WTC11 (cell line): ENCODE data around the gene SP3. TPM values are rescaled to one million over a fixed set of nuclear protein-coding genes. Genes with fewer than 3 reads are reported as not detected.
A peak's percentile ranks its signal among the peaks of the same experiment; 100 is the strongest.

Experiments
- ATAC-seq: fragments of 200-7000 bp; cut with Tn5 transposase; 2 replicates; pipeline ENCODE4 v1.10.0; 2021; ENCODE audit warnings: mild to moderate bottlenecking, moderate library complexity
- CTCF ChIA-PET: fragments of 300-600 bp; sonication (Branson Sonifier 250); formaldehyde crosslinking; loops from one replicate; lab custom pipeline; 2021; ENCODE audit warnings: antibody characterized with exemption; lab: Charles Lee
- POLR2A ChIA-PET: fragments of 350-600 bp; sonication (Branson Sonifier 250); formaldehyde crosslinking; loops from one replicate; lab custom pipeline; 2021; ENCODE audit warnings: antibody characterized with exemption; lab: Charles Lee
- DNase-seq: peaks from one replicate; pipeline ENCODE4 v3.0.0; 2021; ENCODE audit warnings: low spot score
- H3K27ac Mint-ChIP-seq: 2 replicates; pipeline ENCODE4 v1.8.0; 2021; ENCODE audit warnings: mixed read lengths
- H3K27me3 Mint-ChIP-seq: 2 replicates; pipeline ENCODE4 v1.8.0; 2021; ENCODE audit warnings: low read depth, mild to moderate bottlenecking, moderate library complexity, mixed read lengths
- H3K36me3 Mint-ChIP-seq: 2 replicates; pipeline ENCODE4 v1.8.0; 2021; ENCODE audit warnings: mixed read lengths
- H3K4me1 Mint-ChIP-seq: 2 replicates; pipeline ENCODE4 v1.8.0; 2022; ENCODE audit warnings: mixed read lengths
- H3K4me3 Mint-ChIP-seq: 2 replicates; pipeline ENCODE4 v1.8.0; 2021; ENCODE audit warnings: mild to moderate bottlenecking, moderate library complexity, mixed read lengths
- H3K9me3 Mint-ChIP-seq: 2 replicates; pipeline ENCODE4 v1.8.0; 2021; ENCODE audit warnings: mixed read lengths
- CREB1 ChIP-seq: sonication (generic); formaldehyde crosslinking; IDR thresholded peaks from 2 replicates; pipeline ENCODE4 v1.8.0; 2023; ENCODE audit warnings: mild to moderate bottlenecking, missing genetic modification reagents
- EMX1 ChIP-seq: fragments of 250-450 bp; sonication (Bioruptor Pico); IDR thresholded peaks from 2 replicates; pipeline ENCODE4 v1.8.0; 2021; ENCODE audit warnings: mild to moderate bottlenecking
- ESRRA ChIP-seq: sonication (generic); formaldehyde crosslinking; IDR thresholded peaks from 2 replicates; pipeline ENCODE4 v1.8.1; 2022; ENCODE audit warnings: mild to moderate bottlenecking, missing genetic modification reagents, borderline replicate concordance
- FOXK1 ChIP-seq: sonication (generic); formaldehyde crosslinking; IDR thresholded peaks from 2 replicates; pipeline ENCODE4 v1.8.0; 2022; ENCODE audit warnings: mild to moderate bottlenecking, moderate library complexity, missing genetic modification reagents
- GTF2I ChIP-seq: fragments of 250-450 bp; sonication (Bioruptor Pico); conservative IDR thresholded peaks from 2 replicates; pipeline ENCODE4 v1.4.0; 2021; ENCODE audit warnings: mild to moderate bottlenecking
- IRF2 ChIP-seq: sonication (generic); formaldehyde crosslinking; IDR thresholded peaks from 2 replicates; pipeline ENCODE4 v1.8.0; 2022; ENCODE audit warnings: low read depth, missing genetic modification reagents, borderline replicate concordance
- KAT7 ChIP-seq: sonication (generic); formaldehyde crosslinking; IDR thresholded peaks from 2 replicates; pipeline ENCODE4 v1.8.1; 2023; ENCODE audit warnings: missing genetic modification reagents, mild to moderate bottlenecking, borderline replicate concordance
- MXD4 ChIP-seq: fragments of 250-450 bp; sonication (Bioruptor Pico); IDR thresholded peaks from 2 replicates; pipeline ENCODE4 v1.8.0; 2021; ENCODE audit warnings: mild to moderate bottlenecking, moderate library complexity, borderline replicate concordance
- NR1H2 ChIP-seq: sonication (generic); formaldehyde crosslinking; IDR thresholded peaks from 2 replicates; pipeline ENCODE4 v1.9.0; 2021; ENCODE audit warnings: mild to moderate bottlenecking, moderate library complexity, missing genetic modification reagents
- TEAD1 ChIP-seq: sonication (generic); formaldehyde crosslinking; IDR thresholded peaks from 2 replicates; pipeline ENCODE4 v1.8.0; 2022; ENCODE audit warnings: mild to moderate bottlenecking, missing genetic modification reagents
- ZBTB21 ChIP-seq: sonication (generic); formaldehyde crosslinking; IDR thresholded peaks from 2 replicates; pipeline ENCODE4 v1.8.1; 2023; ENCODE audit warnings: mild to moderate bottlenecking, missing genetic modification reagents, borderline replicate concordance
- ZNF121 ChIP-seq: sonication (generic); formaldehyde crosslinking; IDR thresholded peaks from 2 replicates; pipeline ENCODE4 v1.8.0; 2023; ENCODE audit warnings: missing genetic modification reagents
- ZNF396 ChIP-seq: fragments of 250-450 bp; sonication (Bioruptor Pico); IDR thresholded peaks from 2 replicates; pipeline ENCODE4 v1.8.0; 2021; ENCODE audit warnings: mild to moderate bottlenecking, moderate library complexity, borderline replicate concordance
- ZNF671 ChIP-seq: fragments of 250-450 bp; sonication (Bioruptor Pico); IDR thresholded peaks from 2 replicates; pipeline ENCODE4 v1.8.0; 2021; ENCODE audit warnings: mild to moderate bottlenecking
- total RNA-seq: library from RNA; stranded (reverse); gene quantifications from 3 replicates; pipeline ENCODE4 v1.2.3, GENCODE V29; 2021
- TF ChIP-seq, protein P1 (sequence below): sonication (generic); formaldehyde crosslinking; IDR thresholded peaks from 2 replicates; pipeline ENCODE4 v1.8.1; 2023; ENCODE audit warnings: mild to moderate bottlenecking, missing genetic modification reagents
- TF ChIP-seq, protein P2 (sequence below): fragments of 200-600 bp; IDR thresholded peaks from 2 replicates; pipeline ENCODE4 v1.8.0; 2022; ENCODE audit warnings: antibody characterized with exemption
- TF ChIP-seq, protein P3 (sequence below): sonication (generic); formaldehyde crosslinking; conservative IDR thresholded peaks from 2 replicates; pipeline ENCODE4 v1.8.1; 2023; ENCODE audit warnings: mild to moderate bottlenecking, low read depth, missing genetic modification reagents, moderate library complexity
- TF ChIP-seq, protein P4 (sequence below): sonication (generic); formaldehyde crosslinking; IDR thresholded peaks from 2 replicates; pipeline ENCODE4 v1.8.1; 2022; ENCODE audit warnings: low read depth, missing genetic modification reagents, borderline replicate concordance
- TF ChIP-seq, protein P5 (sequence below): sonication (generic); formaldehyde crosslinking; IDR thresholded peaks from 2 replicates; pipeline ENCODE4 v1.8.0; 2023; ENCODE audit warnings: mild to moderate bottlenecking, missing genetic modification reagents
- TF ChIP-seq, protein P6 (sequence below): sonication (generic); formaldehyde crosslinking; IDR thresholded peaks from 2 replicates; pipeline ENCODE4 v1.8.1; 2023; ENCODE audit warnings: mild to moderate bottlenecking, missing genetic modification reagents, moderate library complexity
- TF ChIP-seq, protein P7 (sequence below): sonication (generic); formaldehyde crosslinking; IDR thresholded peaks from 2 replicates; pipeline ENCODE4 v1.8.0; 2022; ENCODE audit warnings: mild to moderate bottlenecking, missing genetic modification reagents

Gene SP3
- total RNA-seq, 1 experiment from 2014 or later: 88.5 TPM

DNA sequence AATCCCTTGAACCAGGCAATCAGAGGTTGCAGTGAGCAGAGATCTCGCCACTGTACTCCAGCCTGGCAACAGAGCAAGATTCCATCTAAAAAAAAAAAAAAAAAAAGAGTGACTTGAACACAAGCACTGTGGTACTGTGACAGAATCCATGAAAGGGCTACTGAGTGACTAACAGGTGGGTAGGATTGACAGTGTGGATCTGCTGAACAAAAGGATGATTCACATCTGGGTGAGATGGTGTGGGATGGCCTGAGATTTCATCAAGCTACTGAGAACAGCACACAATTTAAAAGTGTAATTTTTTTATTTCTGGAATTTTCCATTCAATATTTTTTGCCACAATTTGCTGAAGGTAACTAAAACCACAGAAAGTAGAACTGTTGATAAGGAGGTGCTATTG, 13.3 kb upstream of the SP3 start (continued):
- TF ChIP-seq, protein P1, sequence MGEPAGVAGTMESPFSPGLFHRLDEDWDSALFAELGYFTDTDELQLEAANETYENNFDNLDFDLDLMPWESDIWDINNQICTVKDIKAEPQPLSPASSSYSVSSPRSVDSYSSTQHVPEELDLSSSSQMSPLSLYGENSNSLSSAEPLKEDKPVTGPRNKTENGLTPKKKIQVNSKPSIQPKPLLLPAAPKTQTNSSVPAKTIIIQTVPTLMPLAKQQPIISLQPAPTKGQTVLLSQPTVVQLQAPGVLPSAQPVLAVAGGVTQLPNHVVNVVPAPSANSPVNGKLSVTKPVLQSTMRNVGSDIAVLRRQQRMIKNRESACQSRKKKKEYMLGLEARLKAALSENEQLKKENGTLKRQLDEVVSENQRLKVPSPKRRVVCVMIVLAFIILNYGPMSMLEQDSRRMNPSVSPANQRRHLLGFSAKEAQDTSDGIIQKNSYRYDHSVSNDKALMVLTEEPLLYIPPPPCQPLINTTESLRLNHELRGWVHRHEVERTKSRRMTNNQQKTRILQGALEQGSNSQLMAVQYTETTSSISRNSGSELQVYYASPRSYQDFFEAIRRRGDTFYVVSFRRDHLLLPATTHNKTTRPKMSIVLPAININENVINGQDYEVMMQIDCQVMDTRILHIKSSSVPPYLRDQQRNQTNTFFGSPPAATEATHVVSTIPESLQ (CRISPR knock-in tag): no peak
- TF ChIP-seq, protein P2, sequence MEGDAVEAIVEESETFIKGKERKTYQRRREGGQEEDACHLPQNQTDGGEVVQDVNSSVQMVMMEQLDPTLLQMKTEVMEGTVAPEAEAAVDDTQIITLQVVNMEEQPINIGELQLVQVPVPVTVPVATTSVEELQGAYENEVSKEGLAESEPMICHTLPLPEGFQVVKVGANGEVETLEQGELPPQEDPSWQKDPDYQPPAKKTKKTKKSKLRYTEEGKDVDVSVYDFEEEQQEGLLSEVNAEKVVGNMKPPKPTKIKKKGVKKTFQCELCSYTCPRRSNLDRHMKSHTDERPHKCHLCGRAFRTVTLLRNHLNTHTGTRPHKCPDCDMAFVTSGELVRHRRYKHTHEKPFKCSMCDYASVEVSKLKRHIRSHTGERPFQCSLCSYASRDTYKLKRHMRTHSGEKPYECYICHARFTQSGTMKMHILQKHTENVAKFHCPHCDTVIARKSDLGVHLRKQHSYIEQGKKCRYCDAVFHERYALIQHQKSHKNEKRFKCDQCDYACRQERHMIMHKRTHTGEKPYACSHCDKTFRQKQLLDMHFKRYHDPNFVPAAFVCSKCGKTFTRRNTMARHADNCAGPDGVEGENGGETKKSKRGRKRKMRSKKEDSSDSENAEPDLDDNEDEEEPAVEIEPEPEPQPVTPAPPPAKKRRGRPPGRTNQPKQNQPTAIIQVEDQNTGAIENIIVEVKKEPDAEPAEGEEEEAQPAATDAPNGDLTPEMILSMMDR: no peak
- TF ChIP-seq ZNF396 (CRISPR knock-in tag): no peak
- TF ChIP-seq MXD4 (CRISPR knock-in tag): no peak
- TF ChIP-seq ZNF671 (CRISPR knock-in tag): no peak
- TF ChIP-seq NR1H2: no peak
- no peak for TF ChIP-seq EMX1
- no peak for TF ChIP-seq TEAD1
- no peak for TF ChIP-seq ZBTB21 (CRISPR knock-in tag)

DNA sequence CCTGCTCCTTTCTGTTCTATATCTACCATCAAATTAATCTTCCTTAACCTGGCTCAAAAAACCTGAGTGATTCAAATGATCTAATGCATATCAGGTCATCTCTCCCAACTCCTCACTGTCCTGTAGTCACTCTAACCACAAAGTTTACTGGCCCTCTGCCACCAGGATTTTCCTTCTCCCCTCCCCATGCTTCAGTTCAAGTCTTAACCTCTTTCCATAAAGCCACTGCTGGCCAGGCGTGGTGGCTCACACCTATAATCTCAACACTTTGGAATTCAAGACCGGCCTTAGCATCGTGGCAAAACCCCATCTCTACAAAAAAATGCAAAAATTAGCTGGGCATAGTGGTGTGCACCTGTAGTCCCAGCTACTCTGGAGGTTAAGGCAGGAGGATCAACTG, 7.5 kb upstream of the SP3 start:
- TF ChIP-seq, protein P3, sequence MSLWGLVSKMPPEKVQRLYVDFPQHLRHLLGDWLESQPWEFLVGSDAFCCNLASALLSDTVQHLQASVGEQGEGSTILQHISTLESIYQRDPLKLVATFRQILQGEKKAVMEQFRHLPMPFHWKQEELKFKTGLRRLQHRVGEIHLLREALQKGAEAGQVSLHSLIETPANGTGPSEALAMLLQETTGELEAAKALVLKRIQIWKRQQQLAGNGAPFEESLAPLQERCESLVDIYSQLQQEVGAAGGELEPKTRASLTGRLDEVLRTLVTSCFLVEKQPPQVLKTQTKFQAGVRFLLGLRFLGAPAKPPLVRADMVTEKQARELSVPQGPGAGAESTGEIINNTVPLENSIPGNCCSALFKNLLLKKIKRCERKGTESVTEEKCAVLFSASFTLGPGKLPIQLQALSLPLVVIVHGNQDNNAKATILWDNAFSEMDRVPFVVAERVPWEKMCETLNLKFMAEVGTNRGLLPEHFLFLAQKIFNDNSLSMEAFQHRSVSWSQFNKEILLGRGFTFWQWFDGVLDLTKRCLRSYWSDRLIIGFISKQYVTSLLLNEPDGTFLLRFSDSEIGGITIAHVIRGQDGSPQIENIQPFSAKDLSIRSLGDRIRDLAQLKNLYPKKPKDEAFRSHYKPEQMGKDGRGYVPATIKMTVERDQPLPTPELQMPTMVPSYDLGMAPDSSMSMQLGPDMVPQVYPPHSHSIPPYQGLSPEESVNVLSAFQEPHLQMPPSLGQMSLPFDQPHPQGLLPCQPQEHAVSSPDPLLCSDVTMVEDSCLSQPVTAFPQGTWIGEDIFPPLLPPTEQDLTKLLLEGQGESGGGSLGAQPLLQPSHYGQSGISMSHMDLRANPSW: no peak
- TF ChIP-seq FOXK1: no peak
- no peak for TF ChIP-seq ESRRA
- TF ChIP-seq, protein P4, sequence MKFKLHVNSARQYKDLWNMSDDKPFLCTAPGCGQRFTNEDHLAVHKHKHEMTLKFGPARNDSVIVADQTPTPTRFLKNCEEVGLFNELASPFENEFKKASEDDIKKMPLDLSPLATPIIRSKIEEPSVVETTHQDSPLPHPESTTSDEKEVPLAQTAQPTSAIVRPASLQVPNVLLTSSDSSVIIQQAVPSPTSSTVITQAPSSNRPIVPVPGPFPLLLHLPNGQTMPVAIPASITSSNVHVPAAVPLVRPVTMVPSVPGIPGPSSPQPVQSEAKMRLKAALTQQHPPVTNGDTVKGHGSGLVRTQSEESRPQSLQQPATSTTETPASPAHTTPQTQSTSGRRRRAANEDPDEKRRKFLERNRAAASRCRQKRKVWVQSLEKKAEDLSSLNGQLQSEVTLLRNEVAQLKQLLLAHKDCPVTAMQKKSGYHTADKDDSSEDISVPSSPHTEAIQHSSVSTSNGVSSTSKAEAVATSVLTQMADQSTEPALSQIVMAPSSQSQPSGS (CRISPR knock-in tag): no peak
- TF ChIP-seq ZNF121 (CRISPR knock-in tag): no peak
- Mint-ChIP-seq H3K27ac (peak overlapping the region; percentile 3; the same call in 1 of the 2 replicates), H3K27me3 (no peaks in the 10 kb centered on the region), H3K36me3 (no peaks in the 10 kb centered on the region), H3K9me3 (no peaks in the 10 kb centered on the region), H3K4me1 (peaks cover 30% of the 10 kb centered on the region), H3K4me3 (no peak overlapping the region)
- ChIA-PET POLR2A (no interaction called here), CTCF (no interaction called here)
- DNase-seq (no peak), ATAC-seq (no peak)

DNA sequence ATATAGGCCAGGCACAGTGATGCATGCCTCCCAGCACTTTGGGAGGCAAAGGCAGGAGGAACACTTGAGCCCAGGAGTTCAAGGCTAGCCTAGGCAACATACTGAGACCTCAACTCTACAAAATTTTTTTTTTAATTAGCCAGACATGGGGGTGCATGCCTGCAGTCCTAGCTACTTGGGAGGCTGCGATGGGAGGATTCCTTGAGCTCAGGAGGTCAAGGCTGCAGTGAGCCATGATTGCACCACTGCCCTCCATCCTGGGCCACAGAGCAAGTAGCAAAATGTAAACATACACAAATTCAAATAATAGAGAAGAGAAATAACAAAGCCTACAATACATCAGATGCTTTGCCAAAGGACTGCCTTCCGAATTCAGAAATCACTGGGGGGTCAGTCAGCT, 7.0 kb upstream of the SP3 start:
- no peaks in the 10 kb centered on the region for H3K27me3 Mint-ChIP-seq
- H3K27ac Mint-ChIP-seq: no peak overlapping the region
- TF ChIP-seq EMX1 (no peak), KAT7 (CRISPR knock-in tag) (no peak), TEAD1 (no peak), GTF2I (no peak), CREB1 (CRISPR knock-in tag) (no peak), IRF2 (CRISPR knock-in tag) (no peak)
- TF ChIP-seq, protein P5, sequence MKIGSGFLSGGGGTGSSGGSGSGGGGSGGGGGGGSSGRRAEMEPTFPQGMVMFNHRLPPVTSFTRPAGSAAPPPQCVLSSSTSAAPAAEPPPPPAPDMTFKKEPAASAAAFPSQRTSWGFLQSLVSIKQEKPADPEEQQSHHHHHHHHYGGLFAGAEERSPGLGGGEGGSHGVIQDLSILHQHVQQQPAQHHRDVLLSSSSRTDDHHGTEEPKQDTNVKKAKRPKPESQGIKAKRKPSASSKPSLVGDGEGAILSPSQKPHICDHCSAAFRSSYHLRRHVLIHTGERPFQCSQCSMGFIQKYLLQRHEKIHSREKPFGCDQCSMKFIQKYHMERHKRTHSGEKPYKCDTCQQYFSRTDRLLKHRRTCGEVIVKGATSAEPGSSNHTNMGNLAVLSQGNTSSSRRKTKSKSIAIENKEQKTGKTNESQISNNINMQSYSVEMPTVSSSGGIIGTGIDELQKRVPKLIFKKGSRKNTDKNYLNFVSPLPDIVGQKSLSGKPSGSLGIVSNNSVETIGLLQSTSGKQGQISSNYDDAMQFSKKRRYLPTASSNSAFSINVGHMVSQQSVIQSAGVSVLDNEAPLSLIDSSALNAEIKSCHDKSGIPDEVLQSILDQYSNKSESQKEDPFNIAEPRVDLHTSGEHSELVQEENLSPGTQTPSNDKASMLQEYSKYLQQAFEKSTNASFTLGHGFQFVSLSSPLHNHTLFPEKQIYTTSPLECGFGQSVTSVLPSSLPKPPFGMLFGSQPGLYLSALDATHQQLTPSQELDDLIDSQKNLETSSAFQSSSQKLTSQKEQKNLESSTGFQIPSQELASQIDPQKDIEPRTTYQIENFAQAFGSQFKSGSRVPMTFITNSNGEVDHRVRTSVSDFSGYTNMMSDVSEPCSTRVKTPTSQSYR (CRISPR knock-in tag): no peak
- TF ChIP-seq, protein P6, sequence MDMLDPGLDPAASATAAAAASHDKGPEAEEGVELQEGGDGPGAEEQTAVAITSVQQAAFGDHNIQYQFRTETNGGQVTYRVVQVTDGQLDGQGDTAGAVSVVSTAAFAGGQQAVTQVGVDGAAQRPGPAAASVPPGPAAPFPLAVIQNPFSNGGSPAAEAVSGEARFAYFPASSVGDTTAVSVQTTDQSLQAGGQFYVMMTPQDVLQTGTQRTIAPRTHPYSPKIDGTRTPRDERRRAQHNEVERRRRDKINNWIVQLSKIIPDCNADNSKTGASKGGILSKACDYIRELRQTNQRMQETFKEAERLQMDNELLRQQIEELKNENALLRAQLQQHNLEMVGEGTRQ (CRISPR knock-in tag): no peak
- TF ChIP-seq, protein P7, sequence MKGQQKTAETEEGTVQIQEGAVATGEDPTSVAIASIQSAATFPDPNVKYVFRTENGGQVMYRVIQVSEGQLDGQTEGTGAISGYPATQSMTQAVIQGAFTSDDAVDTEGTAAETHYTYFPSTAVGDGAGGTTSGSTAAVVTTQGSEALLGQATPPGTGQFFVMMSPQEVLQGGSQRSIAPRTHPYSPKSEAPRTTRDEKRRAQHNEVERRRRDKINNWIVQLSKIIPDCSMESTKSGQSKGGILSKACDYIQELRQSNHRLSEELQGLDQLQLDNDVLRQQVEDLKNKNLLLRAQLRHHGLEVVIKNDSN (CRISPR knock-in tag): no peak
- TF ChIP-seq, all 79 proteins: peak for 0
- H3K4me1 Mint-ChIP-seq: peaks cover 32% of the 10 kb centered on the region
- no peaks in the 10 kb centered on the region for H3K9me3 Mint-ChIP-seq
- ChIA-PET CTCF (no interaction called here), POLR2A (no interaction called here)
- no peak overlapping the region for H3K4me3 Mint-ChIP-seq
- H3K36me3 Mint-ChIP-seq: no peaks in the 10 kb centered on the region
- no peak for ATAC-seq
- no peak for DNase-seq
